Fibroblast of the aortic adventitia (primary cell): ENCODE results near the gene DLGAP1. TPM values are rescaled to one million over a fixed set of nuclear protein-coding genes. Genes with fewer than 3 reads are reported as not detected.

Source experiments
- DNase-seq: peaks from one replicate; pipeline ENCODE4 v3.0.0-alpha.2; 2010; ENCODE audit warnings: low read depth
- H3K4me3 ChIP-seq: 2 replicates; pipeline ENCODE4 v1.5.1; 2011; ENCODE audit warnings: low read depth, mild to moderate bottlenecking, control low read depth, low read length, moderate library complexity
- total RNA-seq: library from RNA; depleted of rRNA; stranded (reverse); fragments of >200 nt; gene quantifications from 2 replicates; pipeline ENCODE4 v1.2.3, GENCODE V29; 2012; ENCODE audit warnings: low replicate concordance
- TF ChIP-seq, protein P1 (sequence below): IDR thresholded peaks from 2 replicates; pipeline ENCODE4 v1.5.1; 2011; ENCODE audit warnings: mild to moderate bottlenecking, low read length, control low read depth, inconsistent platforms; ENCODE audit not compliant: insufficient read depth

DLGAP1 gene
- total RNA-seq, 1 donor = 1.4 TPM

DNA sequence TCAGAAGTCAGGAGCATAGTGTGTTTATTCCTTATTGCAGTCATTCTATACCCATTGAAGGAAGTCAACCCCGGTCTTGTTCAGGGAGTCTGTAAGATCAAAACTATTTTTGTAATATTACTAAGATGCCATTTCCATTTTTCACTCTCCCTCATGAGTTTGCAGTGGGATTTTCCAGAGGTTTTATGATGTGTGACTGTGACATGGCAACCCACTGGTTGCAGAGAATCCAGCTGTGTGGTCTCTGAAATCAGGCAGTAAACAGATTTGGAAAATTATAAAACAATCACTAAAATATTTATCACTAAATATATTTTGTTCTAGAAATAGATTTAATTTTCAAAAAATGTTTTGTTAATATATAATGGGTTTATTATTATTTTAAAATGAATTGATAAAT lies 38.1 kb downstream of the DLGAP1 start:
- no peak for DNase-seq
- no peak overlapping the region for H3K4me3 ChIP-seq
- TF ChIP-seq, protein P1, sequence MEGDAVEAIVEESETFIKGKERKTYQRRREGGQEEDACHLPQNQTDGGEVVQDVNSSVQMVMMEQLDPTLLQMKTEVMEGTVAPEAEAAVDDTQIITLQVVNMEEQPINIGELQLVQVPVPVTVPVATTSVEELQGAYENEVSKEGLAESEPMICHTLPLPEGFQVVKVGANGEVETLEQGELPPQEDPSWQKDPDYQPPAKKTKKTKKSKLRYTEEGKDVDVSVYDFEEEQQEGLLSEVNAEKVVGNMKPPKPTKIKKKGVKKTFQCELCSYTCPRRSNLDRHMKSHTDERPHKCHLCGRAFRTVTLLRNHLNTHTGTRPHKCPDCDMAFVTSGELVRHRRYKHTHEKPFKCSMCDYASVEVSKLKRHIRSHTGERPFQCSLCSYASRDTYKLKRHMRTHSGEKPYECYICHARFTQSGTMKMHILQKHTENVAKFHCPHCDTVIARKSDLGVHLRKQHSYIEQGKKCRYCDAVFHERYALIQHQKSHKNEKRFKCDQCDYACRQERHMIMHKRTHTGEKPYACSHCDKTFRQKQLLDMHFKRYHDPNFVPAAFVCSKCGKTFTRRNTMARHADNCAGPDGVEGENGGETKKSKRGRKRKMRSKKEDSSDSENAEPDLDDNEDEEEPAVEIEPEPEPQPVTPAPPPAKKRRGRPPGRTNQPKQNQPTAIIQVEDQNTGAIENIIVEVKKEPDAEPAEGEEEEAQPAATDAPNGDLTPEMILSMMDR = no peak

DNA sequence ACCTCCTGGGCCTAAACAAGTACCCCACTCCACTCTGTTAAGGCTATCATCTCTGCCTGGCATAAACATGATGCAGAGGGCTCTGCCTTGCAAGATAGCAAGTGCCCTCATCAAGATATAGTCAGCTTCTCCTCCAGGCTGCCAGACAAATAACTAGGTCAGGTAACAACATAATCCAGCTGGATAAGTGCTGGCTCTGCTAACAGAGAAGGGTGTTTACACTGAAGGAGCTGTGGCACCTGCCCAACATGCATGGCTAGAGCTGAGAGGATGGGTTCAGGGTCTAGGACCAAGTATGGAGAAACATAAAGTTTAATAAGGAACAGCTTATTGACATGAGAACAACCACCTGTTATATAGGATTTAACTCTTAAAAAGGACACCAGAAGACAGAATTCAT lies 42.8 kb downstream of the DLGAP1 start:
- no peak overlapping the region for H3K4me3 ChIP-seq
- TF ChIP-seq, protein P1 = no peak
- no peak for DNase-seq

- TF ChIP-seq, protein P1 = no peak
- no peak for DNase-seq
- H3K4me3 ChIP-seq = no peak overlapping the region
Measured at GRCh38 chr18:4406856-4407255, 48.3 kb downstream of the DLGAP1 start.

DNA sequence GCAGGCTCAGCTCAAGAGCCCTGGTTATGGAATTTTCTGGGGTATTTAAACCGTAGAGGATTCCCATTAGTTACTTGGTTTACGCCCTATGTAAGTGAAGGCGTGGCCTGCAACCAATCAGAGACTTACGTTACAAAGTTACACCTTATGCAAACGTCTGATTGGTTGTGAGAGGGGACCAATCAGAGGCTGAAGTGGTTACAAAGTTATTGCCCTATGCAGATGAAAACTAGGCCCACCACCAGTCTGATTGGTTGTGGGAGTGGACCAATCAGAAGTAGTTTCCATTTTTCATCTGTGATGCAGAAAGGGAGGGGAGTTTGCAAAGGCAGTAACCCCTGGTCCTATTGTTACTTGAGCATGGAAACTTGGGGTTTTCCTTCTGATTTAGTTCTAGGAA lies 49.1 kb downstream of the DLGAP1 start:
- DNase-seq = no peak
- no peak overlapping the region for H3K4me3 ChIP-seq
- TF ChIP-seq, protein P1 = no peak

DNA sequence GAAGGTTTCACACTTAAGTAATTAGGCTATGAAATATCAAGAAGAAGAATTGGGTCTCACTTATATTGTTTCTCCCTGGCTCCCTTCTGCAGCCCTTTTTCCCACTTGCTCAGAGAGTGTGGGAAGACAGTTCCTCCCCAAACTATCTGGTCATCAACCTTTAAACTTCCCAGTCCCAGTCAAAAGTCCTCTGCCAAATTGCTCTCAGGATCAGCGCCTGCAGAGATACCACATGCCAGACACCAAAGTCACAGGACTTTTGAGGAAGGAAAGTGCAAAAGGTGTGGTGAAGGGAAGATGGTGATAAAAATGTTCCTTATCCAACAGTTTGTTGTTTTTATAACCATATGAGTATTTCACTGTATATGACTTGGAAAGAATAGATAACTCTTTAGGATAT lies 51.3 kb downstream of the DLGAP1 start:
- no peak overlapping the region for H3K4me3 ChIP-seq
- DNase-seq = no peak
- TF ChIP-seq, protein P1 = no peak

GRCh38 chr18:4400911-4401310 lies 54.2 kb downstream of the DLGAP1 start:
- DNase-seq = no peak
- TF ChIP-seq, protein P1 = no peak
- H3K4me3 ChIP-seq = no peak overlapping the region

DNA sequence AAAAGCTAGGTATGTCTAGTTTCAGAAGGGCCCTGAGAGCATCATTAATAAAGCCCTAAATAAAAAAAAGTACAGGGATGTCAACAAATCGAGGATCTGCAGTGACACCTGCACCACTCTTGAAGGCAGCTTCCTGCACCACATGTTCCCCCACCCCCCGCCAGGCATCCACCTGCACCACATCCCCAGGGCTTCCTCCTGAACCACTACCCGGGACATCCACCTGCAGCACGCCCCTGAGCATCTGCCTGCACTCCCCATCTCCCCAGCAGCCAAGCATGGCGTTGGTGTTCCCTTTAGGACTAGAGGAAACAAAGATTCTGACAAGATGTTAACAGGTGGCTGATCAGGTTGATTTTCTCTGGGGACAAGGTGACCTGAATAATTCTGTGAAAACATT lies 55.2 kb downstream of the DLGAP1 start:
- DNase-seq = no peak
- H3K4me3 ChIP-seq = no peak overlapping the region
- TF ChIP-seq, protein P1 = no peak
